Activated CD8-positive, alpha-beta memory T cell treated with anti-CD3 and anti-CD28 coated beads, Interleukin-2, amount 50 U/mL, for 1 hour (primary cell): ENCODE measurements around the gene SLX4IP.

Experiments
- DNase-seq: peaks from one replicate; pipeline ENCODE4 v3.0.0-alpha.2; 2020; ENCODE audit errors: extremely low read depth

The SLX4IP gene

GRCh38 chr20:10466325-10466724 lies 31.2 kb downstream of the SLX4IP start:
- no peak for DNase-seq

GRCh38 chr20:10466855-10467254 lies 31.8 kb downstream of the SLX4IP start:
- no peak for DNase-seq

DNA sequence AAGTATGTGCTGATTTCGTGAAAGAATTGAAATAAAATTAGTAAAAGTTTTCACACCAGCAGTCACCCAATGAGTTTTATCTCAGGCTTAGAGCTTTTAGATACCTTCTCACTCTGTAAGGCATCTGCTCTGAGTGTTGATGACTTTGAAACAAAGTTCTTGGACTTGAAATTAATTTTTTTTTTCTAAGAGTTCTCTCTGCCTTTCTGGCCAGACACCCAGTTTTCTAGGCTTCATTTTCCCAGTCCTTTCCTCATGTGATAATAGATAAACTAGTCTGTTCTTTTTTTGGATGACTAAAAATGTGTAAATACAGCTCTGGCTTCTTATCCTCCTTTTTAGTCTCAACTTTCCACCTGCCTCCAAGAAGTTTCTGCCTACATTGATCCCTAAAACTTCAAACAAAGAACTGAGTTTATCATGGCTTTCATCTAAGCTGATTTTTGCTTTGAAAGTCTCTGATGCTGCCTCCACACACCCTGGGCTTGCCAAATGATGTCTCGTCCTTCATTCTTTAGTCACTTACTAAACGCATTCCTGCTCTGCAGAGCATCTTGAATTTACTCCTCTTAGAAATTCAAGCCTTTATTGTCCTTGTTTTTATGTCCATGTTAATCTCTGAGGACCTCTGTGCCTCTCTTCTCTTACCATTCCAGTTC lies 32.7 kb downstream of the SLX4IP start:
- no peak for DNase-seq

DNA sequence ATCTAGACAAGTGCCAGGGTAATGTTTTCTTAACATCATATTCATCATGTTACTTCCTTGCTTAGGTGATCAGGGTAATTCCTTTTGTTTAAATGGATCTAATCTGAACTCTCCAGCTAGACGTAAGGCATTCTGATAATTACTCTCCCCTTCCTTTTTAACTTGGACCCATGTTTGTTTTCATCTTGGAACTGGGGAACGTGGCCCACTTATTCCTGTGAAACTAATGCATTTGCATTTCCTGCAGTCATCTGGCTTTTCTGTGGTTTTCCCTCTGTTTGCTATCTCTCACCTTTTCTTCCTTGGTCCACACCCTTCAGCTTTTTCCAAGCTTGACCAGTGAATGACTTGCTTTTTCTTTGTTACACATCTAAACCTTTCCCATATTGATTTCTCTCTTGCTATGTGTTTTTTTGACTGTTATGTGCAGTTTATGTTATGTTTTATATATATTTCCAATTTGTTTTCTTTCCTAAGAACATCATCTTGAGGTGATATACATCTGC lies 33.3 kb downstream of the SLX4IP start:
- no peak for DNase-seq

- DNase-seq, result no peak
These were observed 34.0 kb downstream of the SLX4IP start for GRCh38 chr20:10469056-10469455.

DNA sequence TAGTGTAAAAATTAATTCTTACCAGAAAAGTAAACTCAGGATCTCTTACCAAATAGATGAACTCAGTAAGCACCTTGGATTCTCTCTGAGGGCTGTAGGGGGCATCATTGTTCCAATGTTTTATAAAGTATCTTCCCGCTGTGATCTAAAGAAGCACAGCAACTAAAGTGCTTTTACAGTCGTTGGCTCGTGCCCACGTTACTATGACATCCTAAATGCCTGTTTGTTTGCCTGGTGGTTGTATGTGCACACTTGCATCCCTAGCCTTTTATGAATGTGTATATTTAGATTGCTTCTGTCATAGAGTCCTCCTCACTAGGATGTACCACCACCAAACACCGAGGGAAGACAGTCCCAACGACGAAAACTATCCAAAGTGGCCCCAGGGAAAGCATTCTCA lies 34.5 kb downstream of the SLX4IP start:
- no peak for DNase-seq

- DNase-seq, result no peak
These were observed 35.2 kb downstream of the SLX4IP start for GRCh38 chr20:10470276-10470675.

DNA sequence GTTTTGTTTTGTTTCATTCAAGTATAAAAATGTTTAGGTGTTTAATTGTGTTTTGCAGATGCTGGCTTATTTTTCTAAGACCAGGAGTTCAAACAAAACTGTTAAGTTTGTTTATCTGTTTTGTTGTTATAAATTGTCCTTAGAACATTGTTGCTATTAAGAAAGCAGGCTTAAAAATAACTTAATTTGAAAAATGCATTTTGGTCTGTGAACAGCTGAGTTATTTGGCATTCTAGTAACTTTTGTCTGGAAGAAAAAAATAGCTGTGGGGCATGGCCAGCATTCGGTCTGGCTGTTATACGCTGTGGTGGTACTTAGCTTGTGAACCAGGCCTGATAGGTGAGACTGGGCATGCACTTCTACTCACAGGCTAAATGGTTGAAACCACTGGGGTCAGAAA lies 37.8 kb downstream of the SLX4IP start:
- no peak for DNase-seq

DNA sequence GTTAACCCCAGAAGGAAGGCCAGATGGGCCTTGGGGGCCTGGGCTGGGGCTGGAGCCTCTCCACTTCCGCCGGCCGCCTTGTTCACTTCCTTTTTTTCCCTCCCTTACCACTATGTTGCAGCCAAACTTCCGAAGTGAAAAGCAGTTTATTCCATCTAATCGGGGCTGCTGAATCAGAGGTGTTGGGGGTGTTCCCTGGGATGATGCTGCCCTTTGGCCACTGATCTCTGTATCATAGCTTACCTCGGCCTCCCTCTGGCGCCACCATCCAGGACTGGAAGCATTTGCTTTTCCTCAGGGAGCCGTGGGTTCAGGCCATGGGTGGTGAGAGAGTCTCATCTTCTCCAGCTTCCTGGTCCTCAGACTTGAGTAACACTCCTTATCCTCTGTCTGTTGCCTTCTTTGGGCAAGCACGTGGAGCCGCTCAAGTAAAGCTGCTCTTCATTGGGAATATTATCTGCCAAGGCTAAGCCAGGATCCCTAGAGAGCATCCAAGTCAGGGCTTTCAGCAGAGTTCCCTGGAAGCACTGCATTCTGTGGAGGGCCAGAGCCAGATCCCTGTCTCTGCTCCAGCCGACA lies 39.6 kb downstream of the SLX4IP start:
- no peak for DNase-seq

- DNase-seq, result no peak
These were observed 40.1 kb downstream of the SLX4IP start for GRCh38 chr20:10475225-10475624.

DNA sequence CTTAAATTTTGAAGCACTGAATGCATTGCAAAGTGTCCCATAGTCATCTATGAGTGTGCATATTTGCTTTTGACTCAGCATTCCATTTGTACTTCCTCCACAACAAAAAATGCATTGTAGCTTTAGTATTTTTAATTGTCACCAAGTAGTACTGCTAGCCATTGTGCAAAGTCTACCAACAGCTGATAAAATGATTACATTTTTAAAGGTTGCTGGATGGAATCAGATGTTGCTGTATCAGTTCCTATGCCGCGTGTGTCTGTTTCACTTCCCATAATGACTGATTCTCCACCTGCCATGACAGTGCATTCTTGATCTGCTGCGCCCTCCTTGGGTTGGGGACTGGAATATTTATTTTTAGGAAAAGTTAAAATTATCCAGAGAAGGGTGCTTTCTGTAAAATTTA lies 41.2 kb downstream of the SLX4IP start:
- no peak for DNase-seq

GRCh38 chr20:10478205-10478604 lies 43.1 kb downstream of the SLX4IP start:
- no peak for DNase-seq

GRCh38 chr20:10478930-10479329 lies 43.8 kb downstream of the SLX4IP start:
- DNase-seq, result no peak

DNA sequence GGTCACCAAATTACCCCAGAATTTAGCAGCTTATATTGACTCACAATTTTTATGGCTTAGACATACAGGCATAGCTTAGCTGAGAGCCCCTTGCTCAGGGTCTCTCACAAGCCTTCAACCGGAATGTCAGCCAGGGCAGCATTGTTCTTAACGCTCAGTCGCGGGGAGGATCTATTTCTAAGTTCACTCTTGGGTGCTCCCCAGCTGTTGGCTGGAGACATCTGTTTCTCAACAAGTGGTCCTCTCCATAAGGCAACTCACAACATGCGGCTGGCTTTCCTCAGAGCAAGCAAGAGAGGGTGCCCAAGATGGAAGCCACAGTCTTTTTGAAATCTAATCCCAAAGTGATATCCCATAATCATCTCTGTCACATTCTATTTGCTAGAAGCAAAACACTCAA lies 46.6 kb downstream of the SLX4IP start:
- no peak for DNase-seq

GRCh38 chr20:10483691-10484090 lies 48.6 kb downstream of the SLX4IP start:
- no peak for DNase-seq

- DNase-seq, result no peak
These were observed 52.3 kb downstream of the SLX4IP start for GRCh38 chr20:10487142-10488136.

DNA sequence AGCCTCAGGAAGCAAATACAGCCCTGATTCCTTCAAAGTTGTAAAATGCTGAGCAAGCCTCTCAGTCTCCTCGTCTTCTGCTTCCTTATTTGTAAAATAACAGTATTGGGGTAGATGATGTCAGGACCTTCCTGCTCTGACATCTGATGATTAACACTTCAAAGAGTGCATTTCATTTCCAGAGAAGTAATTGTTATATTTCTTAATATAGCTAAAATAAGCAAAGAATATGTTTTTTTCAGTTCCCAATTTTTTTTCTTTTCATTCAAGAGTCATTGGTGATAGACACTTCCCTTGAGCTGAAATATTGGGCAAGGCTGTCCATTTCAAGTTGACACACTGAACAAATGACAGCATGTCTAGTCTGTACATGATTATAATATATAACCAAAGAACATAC lies 53.4 kb downstream of the SLX4IP start:
- DNase-seq, result no peak

DNA sequence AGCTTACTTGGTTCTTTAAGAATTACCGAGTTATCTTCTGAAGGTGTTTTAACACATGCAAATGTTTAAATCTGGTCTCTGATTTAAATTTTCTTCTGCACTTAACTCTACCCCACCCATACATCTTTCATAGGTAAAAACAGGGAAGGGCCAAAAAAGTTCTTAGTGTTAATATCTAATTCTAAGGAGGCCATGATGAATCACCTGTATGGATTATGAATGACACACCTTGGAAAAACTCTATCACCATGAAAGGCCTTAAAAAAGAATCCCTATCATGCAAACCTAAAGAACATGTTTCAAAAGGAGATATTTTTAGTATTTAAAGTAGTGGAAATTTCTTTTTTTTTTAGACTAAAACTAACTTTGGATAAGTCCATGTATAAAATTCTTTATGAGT lies 54.7 kb downstream of the SLX4IP start:
- no peak for DNase-seq

- DNase-seq, result no peak
These were observed 55.2 kb downstream of the SLX4IP start for GRCh38 chr20:10490257-10490656.

DNA sequence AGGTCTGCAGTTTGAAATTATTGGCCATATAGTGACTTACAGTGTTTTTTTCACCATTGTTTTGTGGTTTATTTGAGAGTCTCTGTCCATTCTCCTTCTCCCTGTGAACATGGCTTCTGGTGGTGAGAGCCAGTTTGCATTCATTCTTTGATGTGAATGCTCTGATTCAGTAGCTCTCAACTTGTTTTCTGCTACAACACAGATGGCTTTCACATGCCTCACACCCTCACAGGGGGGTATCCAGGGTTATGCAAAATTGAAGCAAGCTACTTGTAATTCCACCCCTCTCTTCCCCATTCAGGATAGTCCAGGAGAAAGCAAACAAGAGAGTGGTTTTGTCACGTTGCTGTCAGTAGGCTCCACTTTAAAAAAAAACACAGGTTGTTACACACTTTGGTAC lies 55.6 kb downstream of the SLX4IP start:
- no peak for DNase-seq

DNA sequence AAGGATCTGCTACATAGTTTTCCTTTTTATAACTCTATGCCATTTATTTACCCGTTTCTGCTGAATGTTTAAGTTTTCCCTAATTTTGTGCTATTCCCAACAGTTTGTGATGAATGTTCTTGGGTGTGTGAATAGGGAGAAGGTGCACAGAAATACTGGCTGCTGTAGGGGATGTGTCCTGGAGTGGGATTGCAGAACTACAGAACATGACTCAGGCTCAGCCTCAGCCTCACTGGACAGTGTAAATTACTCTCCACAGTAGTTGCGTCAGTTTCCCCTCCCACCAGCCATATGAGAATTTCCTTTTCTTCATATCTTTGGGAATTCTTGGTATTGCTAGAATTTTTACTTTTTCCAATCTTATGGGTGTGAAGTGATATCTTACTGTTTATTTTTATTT lies 57.0 kb downstream of the SLX4IP start:
- DNase-seq, result no peak

GRCh38 chr20:10492844-10493243 lies 57.7 kb downstream of the SLX4IP start:
- DNase-seq, result no peak

DNA sequence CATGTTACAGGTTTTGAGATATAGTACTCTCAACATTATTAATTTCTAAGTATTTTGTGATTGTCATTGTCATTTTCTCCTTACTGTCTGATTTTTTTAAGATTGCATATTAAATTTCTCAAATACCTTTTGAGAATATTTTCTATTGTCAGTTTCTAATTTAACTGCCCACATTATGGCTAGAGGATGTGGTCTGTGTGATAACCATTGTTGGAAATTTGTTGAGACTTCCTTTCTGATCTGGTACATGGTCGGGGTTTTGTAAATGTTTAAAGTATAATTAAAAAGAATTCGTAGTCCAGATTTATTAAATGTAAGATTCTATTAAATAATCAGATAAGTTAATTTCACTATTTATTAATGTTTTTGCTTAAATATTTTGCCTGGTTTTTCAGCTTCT lies 60.1 kb downstream of the SLX4IP start:
- no peak for DNase-seq
